Measurements from ENCODE around the gene NARS2. TPM values are rescaled to one million over a fixed set of nuclear protein-coding genes. Genes with fewer than 3 reads are reported as not detected.

The NARS2 gene
- total RNA-seq, 1 experiment from 2014 or later: 26.9 TPM

DNA sequence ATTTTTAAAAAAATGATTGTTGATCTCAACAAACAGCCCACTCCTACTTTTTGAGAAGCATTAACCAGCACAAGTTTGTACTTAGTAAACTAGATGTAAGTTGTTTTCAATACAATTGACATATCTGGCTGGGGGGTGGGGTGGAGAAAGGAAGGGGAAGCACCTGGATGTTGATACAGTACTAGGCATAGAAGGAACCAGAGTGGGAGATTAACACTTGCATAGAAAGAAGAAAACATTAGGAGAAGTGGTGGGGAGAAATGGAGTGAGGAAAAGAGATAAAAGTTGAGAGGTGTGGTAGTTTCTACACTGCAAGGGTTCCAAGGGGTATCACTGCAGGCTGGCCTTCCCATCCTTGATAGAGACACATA lies 146.4 kb downstream of the NARS2 start:
- in situ Hi-C loops (cut with HindIII; ENCODE audit: low pct_unique_long_range_greater_than_20kb, low sequenced_read_pairs): no loop called here

DNA sequence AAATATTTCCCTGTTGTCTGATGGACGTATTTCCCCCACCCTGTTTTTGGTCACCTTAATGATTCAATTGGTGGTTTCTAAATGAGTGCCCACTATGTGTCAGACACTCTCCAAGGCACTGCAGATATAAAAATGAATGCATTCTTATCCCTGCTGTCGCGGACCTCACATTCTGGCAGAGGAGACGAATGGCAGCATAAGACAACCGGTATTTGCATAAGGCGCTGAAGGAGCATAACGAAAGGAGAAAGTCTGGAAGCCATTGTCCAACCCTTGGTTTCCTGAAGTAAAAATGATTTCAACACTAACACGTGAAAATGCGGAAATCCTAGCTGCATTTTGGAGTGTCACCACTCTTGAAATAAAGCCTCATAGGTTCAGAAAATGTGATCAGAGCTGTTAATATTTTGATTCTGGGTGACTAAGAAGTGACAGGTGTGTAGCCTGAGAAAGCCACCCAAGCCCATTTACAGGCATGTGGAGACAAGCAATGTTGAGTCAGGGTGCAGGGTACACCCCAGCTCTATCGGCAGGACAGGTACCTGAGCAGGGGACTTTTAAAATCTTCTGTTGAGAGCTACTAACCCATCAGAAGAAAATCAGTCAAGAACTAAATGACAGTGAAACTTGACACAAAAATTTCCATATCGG lies 146.9 kb downstream of the NARS2 start:
- no peak for DNase-seq (ENCODE audit: low read depth)
- in situ Hi-C loops (cut with HindIII; ENCODE audit: low pct_unique_long_range_greater_than_20kb, low sequenced_read_pairs): no loop called here

More for the DNA sequence above, 146.4 kb downstream of the NARS2 start:
- DNase-seq (ENCODE audit: low read depth): no peak

DNA sequence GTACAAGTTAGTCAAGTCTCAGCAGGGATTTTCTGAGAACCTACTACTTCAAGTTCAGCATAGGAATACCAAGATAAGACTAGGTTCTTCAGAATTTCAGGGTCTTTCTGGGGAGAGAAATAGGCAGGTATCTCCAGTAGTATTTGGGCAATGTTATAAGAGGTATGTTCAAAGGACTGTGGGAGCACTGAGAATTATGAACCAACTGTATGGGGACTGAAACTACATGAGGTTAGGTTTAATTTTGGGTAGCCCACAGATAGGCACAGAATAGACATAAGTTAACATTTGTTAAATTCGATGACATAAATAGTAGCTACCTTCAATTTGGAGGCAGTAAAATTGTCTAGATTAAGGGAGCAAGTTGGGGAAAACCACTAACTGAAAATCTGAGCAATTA lies 147.8 kb downstream of the NARS2 start:
- in situ Hi-C loops (cut with HindIII; ENCODE audit: low pct_unique_long_range_greater_than_20kb, low sequenced_read_pairs): no loop called here
- no peak for DNase-seq (ENCODE audit: low read depth)

DNA sequence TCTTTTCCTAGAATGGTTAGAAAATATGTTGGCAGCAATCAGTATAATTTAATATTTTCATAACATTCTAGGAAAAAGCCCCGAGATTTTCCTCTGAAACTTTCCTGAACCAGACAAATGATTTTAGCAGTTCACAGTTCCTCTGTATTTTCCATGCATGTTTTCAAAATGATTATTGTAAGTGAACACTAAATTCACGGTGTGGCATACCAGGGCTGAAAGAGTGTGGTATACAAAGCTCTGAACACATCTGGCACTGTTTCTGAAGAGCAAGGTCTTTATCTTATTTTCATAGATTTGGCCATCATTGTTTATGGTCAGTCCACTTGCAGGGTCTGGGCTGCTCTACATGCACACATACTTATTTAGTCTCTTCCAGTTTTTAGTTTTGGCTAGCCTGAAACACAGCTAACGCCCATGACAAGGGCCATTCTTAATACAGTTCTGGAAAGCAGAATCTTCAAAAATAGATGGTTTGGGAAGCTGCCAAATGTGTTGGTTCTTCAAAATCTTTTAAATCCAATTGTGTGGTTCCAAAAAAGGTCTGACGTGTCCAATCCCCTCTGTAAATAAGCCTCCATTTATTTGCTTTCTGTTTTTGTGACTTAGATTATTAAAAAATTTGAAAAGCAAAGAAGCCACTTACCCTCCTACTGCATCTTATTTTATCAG lies 149.1 kb downstream of the NARS2 start:
- in situ Hi-C loops (cut with HindIII; ENCODE audit: low pct_unique_long_range_greater_than_20kb, low sequenced_read_pairs): no loop called here
- DNase-seq (ENCODE audit: low read depth): no peak

DNA sequence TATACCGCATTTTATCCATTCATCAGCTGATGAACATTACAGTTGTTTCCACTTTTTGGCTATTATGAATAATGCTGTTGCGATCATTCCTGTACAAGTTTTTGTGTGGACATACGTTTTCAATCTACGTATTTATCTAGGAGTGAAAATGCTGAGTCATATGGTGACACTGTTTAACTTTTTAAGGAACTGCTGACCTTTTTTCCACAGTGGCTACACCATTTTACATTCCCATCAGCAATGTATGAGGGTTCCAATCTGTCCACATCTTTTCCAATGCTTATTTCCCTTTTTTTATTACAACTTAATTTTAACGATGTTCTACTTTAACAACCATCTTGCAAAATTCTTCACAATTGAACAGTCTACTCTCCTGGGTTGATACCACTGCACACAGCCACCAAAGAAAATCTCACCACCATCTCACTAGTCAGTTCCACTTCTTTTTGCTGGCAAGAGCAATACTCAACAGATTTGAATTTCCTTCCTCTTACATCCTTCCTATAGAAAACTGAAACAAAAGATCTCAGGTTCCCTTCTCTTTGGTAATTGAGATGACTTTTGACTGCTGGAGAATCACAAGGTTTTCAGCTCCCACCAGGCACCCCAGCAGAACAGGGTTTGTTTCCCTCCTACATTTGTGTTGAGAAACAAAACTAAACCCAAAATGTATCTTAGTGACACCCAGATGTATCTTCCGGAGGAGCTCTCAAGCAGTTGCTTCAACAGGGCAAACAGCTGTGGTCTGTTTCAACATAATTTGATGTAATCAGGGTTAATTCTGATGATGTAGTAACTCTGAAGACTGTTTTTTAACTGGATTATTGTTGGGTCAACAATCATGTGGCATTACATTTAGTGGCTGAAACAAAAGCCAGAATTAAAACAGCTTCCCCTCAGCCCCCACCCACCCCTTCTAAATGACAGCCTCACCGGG lies 150.1 kb downstream of the NARS2 start:
- in situ Hi-C loops (cut with HindIII; ENCODE audit: low pct_unique_long_range_greater_than_20kb, low sequenced_read_pairs): no loop called here
- no peak for DNase-seq (ENCODE audit: low read depth)

DNA sequence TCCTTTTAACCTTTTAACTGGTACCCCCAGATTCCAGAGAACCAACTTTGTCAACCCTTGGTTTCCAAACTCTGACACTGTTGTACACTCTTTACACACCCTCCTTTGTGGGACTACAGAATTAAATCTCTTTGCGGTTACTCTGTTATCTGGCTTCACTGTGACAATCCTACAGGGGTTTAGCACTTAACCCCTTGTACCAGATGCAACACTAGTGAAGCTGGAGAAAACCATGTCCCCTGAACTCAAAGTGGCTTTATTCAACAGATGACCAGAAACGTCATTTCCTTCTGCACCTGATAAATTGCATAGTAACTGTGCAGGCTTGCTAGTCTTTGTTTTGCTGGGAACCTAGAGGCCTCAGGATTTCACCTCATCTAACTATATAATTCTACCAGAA lies 151.4 kb downstream of the NARS2 start:
- in situ Hi-C loops (cut with HindIII; ENCODE audit: low pct_unique_long_range_greater_than_20kb, low sequenced_read_pairs): no loop called here

DNA sequence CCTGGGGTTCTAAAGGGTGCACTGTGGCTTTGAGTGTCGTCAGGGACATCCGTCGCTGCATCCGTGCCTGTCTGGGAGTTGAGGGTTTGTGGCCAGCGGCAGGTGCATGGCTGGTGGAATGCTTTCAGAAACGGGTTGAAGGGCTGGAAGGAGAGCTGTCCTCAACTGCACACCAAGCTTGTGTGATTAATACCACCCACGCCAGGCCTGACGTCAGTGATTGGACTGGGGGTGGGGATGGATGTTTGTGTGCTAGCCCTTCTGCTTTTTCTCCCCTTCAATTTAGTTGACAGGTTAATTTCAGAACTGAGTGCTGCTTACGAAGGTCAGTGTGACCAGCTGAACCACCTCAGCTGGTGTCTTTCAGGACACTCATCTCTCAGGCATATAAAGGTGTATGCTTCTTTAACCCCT lies 153.9 kb downstream of the NARS2 start:
- in situ Hi-C loops (cut with HindIII; ENCODE audit: low pct_unique_long_range_greater_than_20kb, low sequenced_read_pairs): no loop called here
- no peak for DNase-seq (ENCODE audit: low read depth)

More for the DNA sequence above, 151.4 kb downstream of the NARS2 start:
- DNase-seq (ENCODE audit: low read depth): no peak

DNA sequence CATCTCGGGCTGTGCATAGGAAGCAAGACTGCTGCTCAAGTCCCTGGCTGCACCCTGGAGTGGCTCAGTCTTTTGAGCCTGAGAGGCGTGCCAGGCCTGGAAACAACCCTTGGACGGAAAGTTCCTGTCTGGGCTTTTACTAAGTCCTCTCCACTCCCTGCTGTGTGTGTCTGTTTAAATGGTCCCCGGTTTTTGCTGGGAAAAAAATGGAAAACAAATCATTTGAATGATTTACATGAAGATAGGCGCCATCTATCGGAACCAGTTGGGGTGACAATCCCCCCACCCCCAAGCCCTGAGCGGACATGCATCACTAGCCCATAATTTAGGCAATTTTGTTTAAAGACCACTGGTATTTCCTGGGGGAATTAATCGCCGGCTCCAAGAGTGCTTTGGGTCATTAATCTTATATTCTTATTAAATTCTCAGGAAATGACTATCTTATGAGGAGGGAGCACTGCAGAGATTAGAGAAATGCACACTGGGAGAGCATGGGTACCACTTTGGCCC lies 154.4 kb downstream of the NARS2 start:
- in situ Hi-C loops (cut with HindIII; ENCODE audit: low pct_unique_long_range_greater_than_20kb, low sequenced_read_pairs): no loop called here
- DNase-seq (ENCODE audit: low read depth): peak; percentile 17

DNA sequence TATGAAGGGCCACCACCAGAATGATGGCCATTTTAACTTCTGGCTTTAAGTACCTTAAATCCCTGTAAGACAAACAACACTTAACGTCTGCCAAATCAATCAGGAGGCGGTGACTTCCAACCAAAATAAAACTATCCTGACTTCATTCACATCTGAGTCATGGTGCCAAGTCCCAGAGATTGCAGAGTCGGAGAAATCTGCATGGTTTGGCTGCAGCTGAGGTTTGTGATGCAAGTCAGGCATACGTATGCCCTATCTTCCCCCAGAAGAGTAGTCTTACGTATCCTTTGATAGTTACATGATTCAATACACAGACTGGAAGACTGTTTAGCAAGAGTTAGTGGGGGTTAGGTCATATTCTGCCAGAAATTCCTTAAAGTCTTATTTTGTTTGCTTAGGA lies 155.3 kb downstream of the NARS2 start:
- in situ Hi-C loops (cut with HindIII; ENCODE audit: low pct_unique_long_range_greater_than_20kb, low sequenced_read_pairs): no loop called here
- DNase-seq (ENCODE audit: low read depth): peak; percentile 20

DNA sequence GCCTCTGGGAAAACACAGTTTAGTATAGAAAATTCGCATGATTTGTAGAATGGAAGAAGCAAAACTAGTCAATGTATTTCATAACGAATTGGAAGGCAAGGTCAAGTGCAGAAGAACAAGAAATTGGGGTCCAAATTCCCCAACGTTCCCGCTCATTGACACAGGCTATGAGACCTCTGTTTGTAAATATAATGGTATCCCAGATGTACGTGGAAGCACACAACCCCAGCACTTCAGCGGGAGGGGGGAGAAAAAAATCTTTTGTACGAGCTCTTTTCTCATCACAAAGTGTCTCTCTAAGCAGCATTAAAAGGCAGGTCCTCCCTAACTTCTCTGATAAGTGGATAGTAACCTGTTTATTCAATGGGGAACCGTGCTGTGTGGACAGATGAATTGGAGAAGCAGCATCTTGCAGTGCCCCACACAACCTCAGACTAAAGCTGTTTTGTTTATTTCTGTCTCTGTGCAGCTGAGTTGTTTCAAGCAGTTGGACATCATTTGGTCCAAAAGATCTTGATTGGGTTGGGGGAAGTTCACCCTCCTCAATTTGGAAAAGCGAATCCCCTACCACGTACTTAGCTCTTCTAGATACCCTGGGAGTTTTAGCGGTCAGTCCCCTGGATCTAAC lies 156.0 kb downstream of the NARS2 start:
- in situ Hi-C loops (cut with HindIII; ENCODE audit: low pct_unique_long_range_greater_than_20kb, low sequenced_read_pairs): no loop called here
- no peak for DNase-seq (ENCODE audit: low read depth)

DNA sequence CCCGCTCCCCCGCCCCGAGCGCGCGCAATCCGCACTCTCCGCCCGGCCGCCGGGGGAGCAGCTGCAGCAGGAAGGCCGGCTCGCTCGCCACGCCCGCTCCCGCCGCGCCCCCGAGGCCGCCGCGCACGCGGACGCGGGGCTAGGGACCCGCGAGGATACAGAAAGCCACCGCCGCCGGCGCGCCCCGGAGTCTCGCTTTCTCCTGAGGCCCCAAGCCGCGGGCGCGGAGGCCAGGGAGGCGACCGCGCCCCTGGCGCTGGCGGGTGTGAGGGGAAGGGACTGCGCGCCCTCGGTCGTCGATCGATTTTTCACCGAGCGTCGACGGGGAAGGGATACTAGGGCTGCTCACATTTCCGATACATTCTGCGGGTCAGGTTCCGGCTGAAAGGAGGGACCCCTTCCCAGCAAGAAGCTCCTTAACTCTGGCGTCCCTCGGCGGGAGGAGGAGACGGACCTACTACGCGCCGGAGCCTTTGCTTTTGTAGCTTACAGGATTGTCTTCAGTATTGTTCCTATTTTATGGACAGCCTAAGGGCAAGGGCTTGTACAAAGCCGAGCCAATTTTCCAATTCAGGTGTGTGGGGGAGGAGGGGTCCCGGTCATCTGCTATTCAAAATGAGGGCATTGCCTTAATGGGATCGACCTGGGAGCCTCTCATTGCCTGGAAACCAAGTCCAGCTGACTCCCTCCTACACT lies 156.6 kb downstream of the NARS2 start:
- DNase-seq (ENCODE audit: low read depth): peak; percentile 61
- in situ Hi-C loops (cut with HindIII; ENCODE audit: low pct_unique_long_range_greater_than_20kb, low sequenced_read_pairs): no loop called here

DNA sequence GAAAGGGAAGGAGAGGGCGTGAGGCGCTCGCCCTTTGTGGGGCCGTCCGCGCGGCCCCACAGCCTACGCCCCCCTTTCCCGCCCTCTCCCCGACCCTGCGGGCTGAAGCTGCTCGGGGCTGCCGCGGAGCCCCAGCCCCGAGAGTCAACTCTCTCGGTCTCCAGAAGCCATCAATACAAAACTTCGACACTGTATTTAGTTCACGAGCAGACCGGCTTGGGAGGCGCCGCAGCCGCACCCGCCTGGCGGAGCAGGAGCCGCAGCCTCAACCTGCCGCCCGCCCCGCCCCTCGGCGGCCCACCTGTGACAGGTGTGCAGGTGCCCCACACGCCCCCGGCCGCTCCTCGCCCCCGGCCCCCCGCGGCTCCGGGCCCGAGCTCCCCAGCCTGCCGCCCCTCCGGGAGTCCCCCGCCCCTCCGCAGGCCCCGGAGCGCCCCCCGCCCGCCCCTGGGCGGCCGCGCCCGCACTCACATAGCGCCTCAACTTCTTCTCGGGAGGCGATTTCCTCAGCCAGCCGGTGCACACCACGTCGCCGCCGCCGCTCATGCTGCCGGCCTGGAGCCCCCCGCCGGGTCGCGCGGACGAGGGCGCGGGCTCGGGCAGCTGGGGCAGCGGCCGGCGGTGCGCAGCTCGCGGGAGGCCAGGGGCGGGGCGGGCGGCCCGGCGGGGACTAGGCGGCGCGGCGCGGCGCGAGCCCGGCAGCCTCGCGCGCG lies 157.3 kb downstream of the NARS2 start, which contains the start of gene GAB2:
Gene GAB2, minus strand, starts transcription at position 646 of the 713 bp plus-strand sequence. Its CDS starts 100 bp downstream, at position 546.
- in situ Hi-C loops (cut with HindIII; ENCODE audit: low pct_unique_long_range_greater_than_20kb, low sequenced_read_pairs): no loop called here
- no peak for DNase-seq (ENCODE audit: low read depth)

DNA sequence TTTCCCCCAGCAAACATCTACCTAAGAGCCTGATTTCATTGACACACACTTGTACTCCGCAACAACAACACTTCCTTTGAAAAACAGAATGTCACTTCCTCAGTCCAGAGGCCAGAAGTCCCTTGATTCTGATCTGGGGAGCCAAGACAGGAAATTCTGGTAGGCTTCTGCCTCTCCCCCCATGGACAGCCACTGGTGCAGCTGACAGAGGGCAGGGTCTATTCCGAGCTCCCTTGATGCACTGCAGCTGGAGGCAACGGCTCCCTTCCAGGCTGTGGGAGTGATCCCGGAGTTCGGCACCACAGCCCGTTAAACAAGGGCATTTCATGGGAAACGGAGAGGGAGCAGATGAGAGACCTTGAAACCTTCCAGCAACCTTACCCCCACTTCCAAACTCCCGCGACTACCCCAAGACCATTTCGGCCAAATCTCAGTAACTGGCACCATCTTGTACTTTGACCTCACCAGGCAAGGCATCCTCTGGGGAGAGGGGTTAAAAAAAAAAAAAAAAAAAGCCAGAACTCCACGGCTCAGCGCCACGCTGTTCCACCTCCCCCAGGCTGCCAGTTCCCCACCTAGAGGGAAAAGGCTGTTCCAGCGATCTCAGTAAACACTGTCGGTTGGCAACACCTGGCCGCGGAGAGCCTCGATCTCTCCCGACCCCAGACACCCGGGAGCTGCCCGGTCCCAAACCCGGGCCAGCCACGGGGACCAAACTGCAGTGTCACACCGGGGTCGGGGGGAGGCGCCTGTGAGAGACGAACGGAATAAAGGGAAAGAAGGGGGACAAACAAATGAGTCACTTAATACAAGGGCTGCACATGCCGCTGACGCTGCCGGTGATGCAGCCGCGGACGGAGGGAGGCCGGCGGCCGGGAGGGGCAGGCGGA lies 158.1 kb downstream of the NARS2 start:
- in situ Hi-C loops (cut with HindIII; ENCODE audit: low pct_unique_long_range_greater_than_20kb, low sequenced_read_pairs): no loop called here
- peak; percentile 89 for DNase-seq (ENCODE audit: low read depth)

DNA sequence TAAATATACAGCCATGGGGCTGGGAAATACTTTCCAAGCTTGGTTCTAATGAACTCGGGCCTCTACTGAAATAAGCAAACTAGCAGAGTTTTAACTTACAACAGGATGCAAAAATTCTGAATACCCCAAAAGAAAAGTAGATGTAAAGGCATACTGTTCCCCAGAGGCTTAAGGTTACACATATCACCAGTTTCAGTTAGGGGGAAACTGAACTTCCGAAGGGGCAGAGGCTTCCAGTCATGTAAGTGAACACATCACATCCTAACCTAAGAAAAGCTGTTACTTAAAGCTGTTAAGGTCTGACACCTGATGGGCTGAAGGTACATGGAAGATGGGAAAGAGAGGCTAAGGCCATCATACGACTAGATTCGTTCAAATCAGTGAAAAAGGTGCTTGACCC lies 159.3 kb downstream of the NARS2 start:
- in situ Hi-C loops (cut with HindIII; ENCODE audit: low pct_unique_long_range_greater_than_20kb, low sequenced_read_pairs): no loop called here
- no peak for DNase-seq (ENCODE audit: low read depth)

DNA sequence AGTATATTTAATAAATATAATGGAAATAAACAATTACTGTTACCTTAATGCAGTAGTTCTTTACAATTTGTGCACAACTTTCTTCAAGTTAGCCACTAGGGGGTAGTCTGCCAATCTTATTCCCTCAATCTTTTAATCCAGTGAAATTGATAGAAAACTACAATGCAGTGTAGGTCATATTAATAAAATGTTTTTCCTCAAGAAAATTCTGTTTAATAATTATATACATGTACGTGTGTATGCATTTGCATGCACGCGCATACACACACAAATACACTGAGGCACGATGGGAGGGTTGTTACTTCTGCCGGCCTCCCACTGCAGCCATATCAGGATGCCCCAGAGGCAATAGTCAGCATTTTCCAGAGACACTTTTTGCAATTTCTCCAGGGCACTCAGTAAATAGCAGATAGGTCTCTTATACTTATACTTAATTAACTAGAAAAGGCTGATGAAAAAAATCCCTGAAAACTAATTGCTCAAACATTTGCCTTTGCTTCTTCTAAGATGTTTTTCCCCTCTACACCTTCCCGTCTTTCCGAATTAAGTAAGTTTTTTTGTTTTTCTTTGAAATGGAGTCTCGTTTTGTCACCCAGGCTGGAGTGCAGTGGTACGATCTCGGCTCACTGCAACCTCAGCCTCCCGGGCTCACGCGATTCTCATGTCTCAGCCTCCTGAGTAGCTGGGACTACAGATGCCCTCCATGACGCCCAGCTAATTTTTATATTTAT lies 160.2 kb downstream of the NARS2 start:
- DNase-seq (ENCODE audit: low read depth): no peak
- in situ Hi-C loops (cut with HindIII; ENCODE audit: low pct_unique_long_range_greater_than_20kb, low sequenced_read_pairs): no loop called here

DNA sequence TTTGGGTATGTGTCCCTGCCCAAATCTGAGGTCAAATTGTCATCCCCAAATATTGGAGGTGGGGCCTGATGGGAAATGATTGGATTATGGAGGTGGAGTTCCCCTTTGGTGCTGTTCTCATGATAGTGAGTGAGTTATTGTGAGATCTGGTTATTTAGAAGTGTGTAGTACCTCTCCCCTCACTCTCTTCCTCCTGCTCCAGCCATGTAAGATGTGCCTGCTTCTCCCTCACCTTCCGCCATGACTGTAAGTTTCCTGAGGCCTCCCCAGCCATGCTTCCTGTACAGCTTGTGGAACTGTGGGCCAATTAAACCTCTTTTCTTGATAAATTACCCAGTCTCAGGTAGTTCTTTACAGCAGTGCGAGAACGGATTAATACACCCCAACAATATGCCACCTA lies 166.0 kb downstream of the NARS2 start:
- no peak for DNase-seq (ENCODE audit: low read depth)
- in situ Hi-C loops (cut with HindIII; ENCODE audit: low pct_unique_long_range_greater_than_20kb, low sequenced_read_pairs): no loop called here
